SK-N-SH treated with all-trans-retinoic acid at 6 μM for 48 hours (cell line): ENCODE measurements around the gene MEI1.
"Not testable (repeated sequence)": the region's sequence is repeated elsewhere in the genome, so short reads cannot be mapped to it uniquely, and the experiment has no call there.

ENCODE experiments used
- ATAC-seq: fragments of 200-7000 bp; cut with Tn5 transposase; 3 replicates; pipeline ENCODE4 v1.9.1; 2020; ENCODE audit warnings: mild to moderate bottlenecking, moderate library complexity
- ARNTL ChIP-seq: fragments of 450-650 bp; formaldehyde crosslinking; IDR thresholded peaks from 2 replicates; pipeline ENCODE4 v1.5.0; 2020; ENCODE audit warnings: low read depth, mild to moderate bottlenecking, moderate library complexity, borderline replicate concordance
- BACH2 ChIP-seq: fragments of 250-450 bp; sonication (Bioruptor Pico); IDR thresholded peaks from 2 replicates; pipeline ENCODE4 v1.9.0; 2021; ENCODE audit warnings: mild to moderate bottlenecking, borderline replicate concordance
- CREB5 ChIP-seq: fragments of 250-450 bp; sonication (Bioruptor Pico); IDR thresholded peaks from 2 replicates; pipeline ENCODE4 v1.5.1; 2020; ENCODE audit warnings: low read depth, mild to moderate bottlenecking, moderate library complexity
- CSRNP3 ChIP-seq: fragments of 250-450 bp; sonication (Bioruptor Pico); IDR thresholded peaks from 2 replicates; pipeline ENCODE4 v1.5.1; 2021; ENCODE audit warnings: mild to moderate bottlenecking, moderate library complexity
- GLIS3 ChIP-seq: fragments of 250-450 bp; sonication (Bioruptor Pico); IDR thresholded peaks from 2 replicates; pipeline ENCODE4 v1.5.0; 2020; ENCODE audit warnings: mild to moderate bottlenecking, moderate library complexity
- ISL1 ChIP-seq: fragments of 250-450 bp; sonication (Bioruptor Pico); IDR thresholded peaks from 2 replicates; pipeline ENCODE4 v2.1.2; 2022; ENCODE audit warnings: mild to moderate bottlenecking, moderate library complexity
- OSR1 ChIP-seq: fragments of 250-450 bp; sonication (Bioruptor Pico); IDR thresholded peaks from 2 replicates; pipeline ENCODE4 v1.8.0; 2022; ENCODE audit warnings: moderate library complexity, mild to moderate bottlenecking, inconsistent platforms
- PPARA ChIP-seq: fragments of 250-450 bp; sonication (Bioruptor Pico); IDR thresholded peaks from 2 replicates; pipeline ENCODE4 v1.5.0; 2020; ENCODE audit warnings: mild to moderate bottlenecking, borderline replicate concordance
- RARB ChIP-seq: fragments of 250-450 bp; sonication (Bioruptor Pico); IDR thresholded peaks from 2 replicates; pipeline ENCODE4 v1.8.0; 2021; ENCODE audit warnings: mild to moderate bottlenecking, moderate library complexity
- SNAI2 ChIP-seq: fragments of 250-450 bp; sonication (Bioruptor Pico); IDR thresholded peaks from 2 replicates; pipeline ENCODE4 v1.5.0; 2020; ENCODE audit warnings: mild to moderate bottlenecking, moderate library complexity
- TCF4 ChIP-seq: fragments of 250-450 bp; sonication (Bioruptor Pico); IDR thresholded peaks from 2 replicates; pipeline ENCODE4 v1.8.0; 2021; ENCODE audit warnings: mild to moderate bottlenecking, moderate library complexity, borderline replicate concordance
- TOX ChIP-seq: fragments of 250-450 bp; sonication (Bioruptor Pico); IDR thresholded peaks from 2 replicates; pipeline ENCODE4 v1.8.0; 2021; ENCODE audit warnings: mild to moderate bottlenecking, moderate library complexity, borderline replicate concordance
- TSHZ2 ChIP-seq: fragments of 250-450 bp; sonication (Bioruptor Pico); IDR thresholded peaks from 2 replicates; pipeline ENCODE4 v1.5.0; 2020; ENCODE audit warnings: mild to moderate bottlenecking, moderate library complexity
- ZC3H10 ChIP-seq: fragments of 250-450 bp; sonication (Bioruptor Pico); IDR thresholded peaks from 2 replicates; pipeline ENCODE4 v1.5.1; 2021; ENCODE audit warnings: mild to moderate bottlenecking, moderate library complexity
- ZFP3 ChIP-seq: fragments of 250-450 bp; sonication (Bioruptor Pico); IDR thresholded peaks from 2 replicates; pipeline ENCODE4 v1.5.0; 2020; ENCODE audit warnings: mild to moderate bottlenecking, moderate library complexity
- ZFP30 ChIP-seq: fragments of 450-650 bp; formaldehyde crosslinking; IDR thresholded peaks from 2 replicates; pipeline ENCODE4 v1.5.0; 2022; ENCODE audit warnings: mild to moderate bottlenecking, moderate library complexity
- ZNF565 ChIP-seq: fragments of 450-650 bp; formaldehyde crosslinking; conservative IDR thresholded peaks from 2 replicates; pipeline ENCODE4 v1.5.0; 2020; ENCODE audit warnings: low read depth, mild to moderate bottlenecking, moderate library complexity
- ZNF70 ChIP-seq: fragments of 450-650 bp; formaldehyde crosslinking; IDR thresholded peaks from 2 replicates; pipeline ENCODE4 v1.5.0; 2020; ENCODE audit warnings: mild to moderate bottlenecking, moderate library complexity
- ZNF8 ChIP-seq: fragments of 450-650 bp; formaldehyde crosslinking; IDR thresholded peaks from 2 replicates; pipeline ENCODE4 v1.5.0; 2020; ENCODE audit warnings: mild to moderate bottlenecking, moderate library complexity
- TF ChIP-seq, protein P1 (sequence below): fragments of 250-450 bp; sonication (Bioruptor Pico); IDR thresholded peaks from 2 replicates; pipeline ENCODE4 v1.8.0; 2021; ENCODE audit warnings: low read depth, mild to moderate bottlenecking, moderate library complexity, borderline replicate concordance

Gene MEI1

GRCh38 chr22:41722496-41722895 lies 23.2 kb downstream of the MEI1 start:
- TF ChIP-seq TOX (CRISPR knock-in tag) (no peak), TCF4 (CRISPR knock-in tag) (no peak), ZFP30 (CRISPR knock-in tag) (no peak), ARNTL (no peak), RARB (CRISPR knock-in tag) (no peak), ZFP3 (no peak), ZNF565 (CRISPR knock-in tag) (no peak)
- ATAC-seq: no peak

GRCh38 chr22:41725510-41726110 lies 26.3 kb downstream of the MEI1 start:
- TF ChIP-seq TOX (CRISPR knock-in tag): no peak
- TF ChIP-seq TSHZ2: no peak
- no peak for TF ChIP-seq ZC3H10 (CRISPR knock-in tag)
- no peak for TF ChIP-seq ZFP30 (CRISPR knock-in tag)
- no peak for TF ChIP-seq RARB (CRISPR knock-in tag)
- no peak for TF ChIP-seq ARNTL
- TF ChIP-seq, protein P1, sequence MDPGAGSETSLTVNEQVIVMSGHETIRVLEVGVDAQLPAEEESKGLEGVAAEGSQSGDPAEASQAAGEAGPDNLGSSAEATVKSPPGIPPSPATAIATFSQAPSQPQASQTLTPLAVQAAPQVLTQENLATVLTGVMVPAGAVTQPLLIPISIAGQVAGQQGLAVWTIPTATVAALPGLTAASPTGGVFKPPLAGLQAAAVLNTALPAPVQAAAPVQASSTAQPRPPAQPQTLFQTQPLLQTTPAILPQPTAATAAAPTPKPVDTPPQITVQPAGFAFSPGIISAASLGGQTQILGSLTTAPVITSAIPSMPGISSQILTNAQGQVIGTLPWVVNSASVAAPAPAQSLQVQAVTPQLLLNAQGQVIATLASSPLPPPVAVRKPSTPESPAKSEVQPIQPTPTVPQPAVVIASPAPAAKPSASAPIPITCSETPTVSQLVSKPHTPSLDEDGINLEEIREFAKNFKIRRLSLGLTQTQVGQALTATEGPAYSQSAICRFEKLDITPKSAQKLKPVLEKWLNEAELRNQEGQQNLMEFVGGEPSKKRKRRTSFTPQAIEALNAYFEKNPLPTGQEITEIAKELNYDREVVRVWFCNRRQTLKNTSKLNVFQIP (CRISPR knock-in tag): no peak
- TF ChIP-seq ZNF8: no peak
- TF ChIP-seq CREB5 (CRISPR knock-in tag): no peak
- no peak for TF ChIP-seq ZNF70 (CRISPR knock-in tag)
- TF ChIP-seq PPARA: no peak
- no peak for TF ChIP-seq GLIS3 (CRISPR knock-in tag)
- TF ChIP-seq TCF4 (CRISPR knock-in tag): no peak
- no peak for TF ChIP-seq OSR1 (CRISPR knock-in tag)
- no peak for TF ChIP-seq CSRNP3 (CRISPR knock-in tag)
- TF ChIP-seq BACH2: no peak
- TF ChIP-seq ISL1 (CRISPR knock-in tag): no peak
- TF ChIP-seq ZNF565 (CRISPR knock-in tag): no peak
- TF ChIP-seq SNAI2 (CRISPR knock-in tag): no peak
- ATAC-seq: no peak

- no peak for ATAC-seq
- no peak for TF ChIP-seq OSR1 (CRISPR knock-in tag)
- peak; percentile 88 for TF ChIP-seq ZFP30 (CRISPR knock-in tag)
- no peak for TF ChIP-seq ZNF70 (CRISPR knock-in tag)
Measured at GRCh38 chr22:41731609-41732008, 32.3 kb downstream of the MEI1 start.

DNA sequence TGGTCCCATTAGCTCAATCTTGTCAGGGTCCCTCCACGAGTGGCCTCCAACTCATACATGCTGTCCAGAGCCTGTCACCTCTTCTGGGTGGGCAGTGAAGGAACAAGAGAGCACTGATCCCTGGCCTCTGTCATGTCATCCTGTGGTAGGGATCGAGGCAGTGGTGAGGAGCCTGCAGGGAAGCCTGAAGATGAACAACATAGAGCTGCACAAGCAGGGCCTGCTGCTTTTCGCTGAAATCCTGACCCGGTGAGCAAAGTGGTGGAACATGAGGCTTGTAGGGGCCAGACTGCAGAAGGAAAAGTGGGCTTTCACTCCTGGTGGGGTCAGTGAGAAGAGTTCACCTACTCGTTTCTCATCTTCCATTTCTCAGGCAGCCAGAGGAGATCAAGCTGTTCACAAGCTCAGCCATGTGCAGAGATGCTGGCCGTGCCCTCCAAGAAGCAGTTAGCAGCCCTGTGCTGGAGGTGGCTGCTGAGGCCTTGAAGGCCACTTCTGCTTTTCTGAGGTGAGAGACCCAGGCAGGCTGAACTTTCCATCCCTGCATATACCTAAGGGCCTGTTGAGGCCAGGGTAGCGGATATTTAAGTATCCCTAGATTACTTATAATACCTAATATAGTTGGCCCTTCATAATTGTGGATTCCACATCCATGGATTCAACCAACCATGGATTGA lies 32.9 kb downstream of the MEI1 start:
- TF ChIP-seq ZNF8 (no peak), GLIS3 (CRISPR knock-in tag) (no peak), ISL1 (CRISPR knock-in tag) (no peak), ZC3H10 (CRISPR knock-in tag) (no peak), PPARA (no peak), OSR1 (CRISPR knock-in tag) (no peak)
- TF ChIP-seq, all 23 proteins: peak for 0
- no peak for ATAC-seq

- not testable (repeated sequence) for ATAC-seq
Measured at GRCh38 chr22:41733241-41733640, 33.9 kb downstream of the MEI1 start.
